GM21717 (cell line): Measurements from ENCODE around the gene TMEM82.

Experiments used
- ATAC-seq: cut with Tn5 transposase; IDR thresholded peaks from one replicate; pipeline ENCODE4 v1.9.1; 2021; ENCODE audit warnings: mild to moderate bottlenecking, moderate library complexity; ENCODE audit not compliant: unreplicated experiment

The TMEM82 gene

DNA sequence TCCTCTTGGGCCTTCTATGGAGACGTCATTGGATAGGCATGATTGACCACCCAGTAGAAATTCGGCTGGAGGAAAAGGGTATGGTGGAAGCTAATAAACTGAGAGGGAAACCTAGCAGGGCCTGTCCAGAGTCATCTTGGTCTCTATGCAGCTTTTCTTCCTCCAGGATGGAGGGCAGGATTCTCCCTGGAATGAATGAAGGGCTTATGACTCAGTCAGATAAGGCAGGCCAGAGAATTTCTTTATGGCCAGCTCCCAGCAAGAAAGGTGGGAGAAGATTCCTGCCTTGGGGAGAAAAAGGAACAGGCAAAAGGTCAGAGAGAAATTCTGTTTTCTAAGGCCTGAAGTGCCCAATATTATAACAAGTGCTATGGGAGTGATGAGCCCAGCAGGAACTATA, 33.4 kb downstream of the TMEM82 start:
- ATAC-seq: no peak

DNA sequence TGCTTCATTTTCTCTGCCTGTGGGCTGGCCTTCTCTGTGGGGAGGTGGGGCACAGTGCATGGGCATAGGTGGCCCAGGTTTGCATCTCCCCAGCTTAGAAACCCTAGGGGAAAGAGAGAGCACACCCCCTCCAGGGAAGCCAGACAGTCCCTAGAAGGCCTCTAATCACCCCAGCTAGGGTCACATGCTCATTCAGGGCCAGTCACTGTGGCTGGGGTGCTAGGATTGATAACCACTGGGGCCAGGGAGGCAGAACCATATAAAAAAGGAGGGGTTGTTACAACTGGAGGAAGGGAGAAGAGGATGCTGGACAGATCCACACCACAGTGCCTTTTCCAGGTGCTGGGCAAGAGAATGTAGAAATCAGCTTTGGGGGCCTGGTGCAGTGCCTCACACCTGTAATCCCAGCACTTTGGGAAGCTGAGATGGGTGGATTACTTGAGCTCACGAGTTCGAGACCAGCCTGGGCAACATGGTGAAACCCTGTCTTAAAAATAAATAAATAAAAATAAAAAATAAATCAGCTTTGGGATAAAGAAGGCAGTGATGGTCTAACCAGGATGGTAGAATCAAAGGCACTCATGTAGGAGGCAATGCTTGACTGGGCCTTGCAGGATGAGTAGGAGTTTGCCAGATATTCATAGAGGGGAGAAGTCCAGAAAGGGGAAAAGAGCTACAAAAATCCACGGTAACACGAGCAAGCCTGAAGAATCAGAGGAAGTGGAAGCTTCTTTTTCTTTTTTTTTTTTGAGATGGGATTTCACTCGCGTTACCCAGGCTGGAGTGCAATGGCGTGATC, 35.8 kb downstream of the TMEM82 start:
- ATAC-seq: no peak

DNA sequence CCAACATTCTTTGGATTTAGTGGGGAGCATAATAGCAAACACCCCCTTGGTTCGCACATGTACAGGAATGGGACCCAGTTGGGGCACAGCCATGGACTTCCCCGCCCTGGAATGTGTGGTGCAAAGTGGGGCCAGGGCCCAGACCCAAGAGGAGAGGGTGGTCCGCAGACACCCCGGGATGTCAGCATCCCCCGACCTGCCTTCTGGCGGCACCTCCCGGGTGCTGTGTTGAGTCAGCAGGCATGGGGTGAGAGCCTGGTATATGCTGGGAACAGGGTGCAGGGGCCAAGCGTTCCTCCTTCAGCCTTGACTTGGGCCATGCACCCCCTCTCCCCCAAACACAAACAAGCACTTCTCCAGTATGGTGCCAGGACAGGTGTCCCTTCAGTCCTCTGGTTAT, 43.4 kb downstream of the TMEM82 start:
- ATAC-seq: no peak

DNA sequence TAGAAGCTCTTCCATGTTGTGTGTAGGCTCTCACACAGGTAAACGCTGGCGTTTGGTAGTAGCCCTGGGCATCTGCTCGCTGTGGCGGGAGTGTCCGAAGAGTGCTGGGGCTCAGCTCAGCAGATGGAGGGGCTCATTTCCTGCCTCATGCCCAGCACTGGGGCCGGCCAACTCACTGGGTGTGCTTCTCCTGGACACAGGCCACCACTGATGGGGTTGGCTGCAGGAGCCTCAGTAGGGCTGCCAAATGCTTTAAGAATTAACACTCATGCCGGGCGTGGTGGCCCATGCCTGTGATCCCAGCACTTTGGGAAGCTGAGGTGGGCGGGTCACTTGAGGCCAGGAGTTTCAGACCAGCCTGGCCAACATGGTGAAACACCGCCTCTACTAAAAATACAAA, 44.3 kb downstream of the TMEM82 start:
- ATAC-seq: no peak

DNA sequence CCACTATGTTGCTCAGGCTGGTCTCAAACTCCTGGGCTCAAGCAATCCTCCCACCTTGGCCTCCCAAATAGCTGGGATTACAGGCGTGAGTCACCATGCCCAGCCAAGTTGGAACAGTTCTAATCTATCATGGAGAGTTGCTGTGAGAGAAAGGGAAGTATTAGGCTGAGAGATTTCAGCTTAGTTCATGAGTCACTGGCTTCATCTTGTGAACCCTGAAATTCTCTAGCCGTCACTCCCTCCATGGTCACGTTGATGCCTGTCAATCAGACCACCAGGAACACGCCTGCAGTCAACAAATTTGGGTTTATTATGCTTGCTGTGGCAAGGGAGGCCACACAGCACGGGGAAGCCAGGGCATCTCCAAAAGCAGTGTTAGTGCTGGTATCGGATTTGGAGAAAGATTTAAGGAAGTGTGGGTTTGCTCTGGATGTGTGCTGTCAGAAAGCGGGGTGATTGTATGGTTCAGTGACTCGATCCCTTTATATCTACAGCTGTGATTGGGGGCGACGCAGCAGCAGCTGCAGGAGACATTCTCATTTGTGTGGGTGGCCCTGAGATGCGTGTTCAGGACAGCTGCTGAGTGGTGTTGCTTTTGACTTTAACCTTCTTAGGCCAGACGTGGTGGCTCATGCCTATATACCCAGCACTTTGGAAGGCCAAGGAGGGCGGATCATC, 46.5 kb downstream of the TMEM82 start:
- ATAC-seq: no peak

DNA sequence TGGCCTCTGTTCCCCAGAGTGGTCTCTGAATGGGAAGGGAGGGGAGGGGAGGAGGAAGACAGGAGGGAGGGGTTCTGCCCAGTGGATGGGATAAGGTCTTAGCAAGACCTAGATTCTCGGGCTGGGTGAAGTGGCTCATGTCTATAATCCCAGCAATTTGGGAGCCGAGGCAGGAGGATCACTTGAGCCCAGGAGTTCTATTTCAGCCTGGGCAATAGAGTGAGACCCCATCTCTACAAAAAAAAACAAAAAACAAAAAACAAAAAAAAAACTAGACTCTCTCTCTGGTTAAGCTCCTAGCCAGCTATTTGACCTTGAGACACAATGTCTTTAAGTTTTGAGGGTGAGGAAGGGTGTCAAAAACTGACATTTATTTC, 53.8 kb downstream of the TMEM82 start:
- no peak for ATAC-seq
